ENCODE measurements around the gene PSMD8. TPM values are rescaled to one million over a fixed set of nuclear protein-coding genes. Genes with fewer than 3 reads are reported as not detected.

PSMD8 gene
- total and polyA plus RNA-seq, 2 of the 8 experiments (the other 6 are each of a cell fraction or from before 2014, with no cell fraction given) = 170 to 486 TPM

DNA sequence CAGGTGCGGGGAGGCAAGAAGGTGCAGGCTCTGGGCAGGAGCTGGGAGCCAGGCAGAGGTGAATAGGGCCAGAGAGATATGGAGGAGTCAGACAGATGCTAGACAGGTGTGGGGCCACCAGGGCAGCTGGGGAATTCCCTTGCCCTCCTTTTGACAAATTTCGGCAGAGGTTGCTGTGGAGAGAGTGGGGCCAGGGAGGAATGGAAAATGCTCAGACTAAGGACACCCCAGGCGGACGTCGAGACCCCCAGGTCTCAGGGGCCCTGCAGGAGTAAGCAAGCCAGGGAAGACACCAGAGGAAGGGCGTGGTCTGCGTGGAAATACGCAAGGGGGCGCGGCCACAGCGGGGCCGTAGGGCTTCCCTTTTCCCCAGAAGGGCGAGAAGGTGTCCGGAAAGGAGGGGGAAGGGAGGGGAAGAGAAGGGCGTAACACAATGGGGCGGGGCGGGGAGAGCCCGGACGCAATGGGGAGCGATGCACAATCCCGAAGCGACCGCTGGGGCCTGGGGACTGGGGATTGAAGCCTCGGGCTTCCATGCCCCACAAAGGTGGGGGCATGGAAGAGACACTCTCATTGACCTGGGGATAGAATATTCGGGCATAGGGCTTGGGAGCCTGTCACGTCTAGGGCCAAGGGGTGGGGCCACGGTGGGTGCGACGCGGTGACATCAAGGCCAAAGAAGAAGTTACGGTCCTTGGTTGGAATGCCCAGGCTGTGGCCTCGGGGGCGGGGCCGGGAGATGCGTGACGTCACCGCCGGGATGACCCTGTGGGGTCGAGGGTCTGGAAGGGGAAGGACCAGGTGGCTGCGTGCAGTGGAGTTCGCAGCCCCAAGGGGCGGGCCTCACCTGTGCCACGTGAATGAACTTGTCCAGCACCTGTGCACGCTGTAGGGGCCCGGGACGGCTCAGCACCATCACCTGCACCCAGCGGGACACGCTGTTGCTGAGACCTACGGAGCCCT, 43.5 kb downstream of the PSMD8 start:
- peak overlapping the region; percentile 28 for H3K56ac ChIP-seq (replicated peaks; ENCODE audit: insufficient read length, low read depth, low read length)
- no peaks in the 10 kb centered on the region for H4K20me1 ChIP-seq (replicated peaks in 1 of 2; ENCODE audit: control insufficient read depth in 1 of 2, insufficient read depth in 2 of 2, low read length in 2 of 2)
- H2AFZ ChIP-seq (ENCODE audit: low read length) = peak overlapping the region; percentile 62
- DNase-seq (ENCODE audit: low read depth in 1 of 2, low spot score in 2 of 2) (peak in 1 of 2 experiments; percentile 95), FAIRE-seq (peak; percentile 28)
- H2AK5ac ChIP-seq (ENCODE audit: low read depth, low read length) = no peak overlapping the region
- peak overlapping the region in 2 of 4 experiments; percentile 26 to 33; a peak in 2 of 7 replicates for H3K9ac ChIP-seq (replicated peaks in 1 of 4; ENCODE audit: extremely low read depth in 1 of 4, low read depth in 3 of 4, low read length in 3 of 4)
- peak overlapping the region; percentile 68; the same call in 1 of the 2 replicates for H2BK12ac ChIP-seq (ENCODE audit: low read depth, low read length)
- 8% methylated on average over 31 of the region's 49 CpGs; no CpG with 5 or more reads in 1 of the 2 experiments for WGBS, 2 experiments (ENCODE audit: extremely low coverage in 1 of 2, insufficient coverage in 1 of 2, insufficient read length in 1 of 2, insufficient replicate concordance in 2 of 2, low coverage in 1 of 2, low lambda C conversion rate in 2 of 2, missing lambda C conversion rate in 1 of 2)
- H2BK5ac ChIP-seq (ENCODE audit: low read depth, low read length) = peak overlapping the region; percentile 72; the same call in 1 of the 2 replicates
- H2BK15ac ChIP-seq (ENCODE audit: low read length) = peak overlapping the region; percentile 88; the same call in 1 of the 2 replicates
- no peaks in the 10 kb centered on the region for H3K79me2 ChIP-seq (ENCODE audit: control insufficient read depth in 1 of 2, insufficient read depth in 2 of 2, low read length in 2 of 2)
- no peak overlapping the region for H3K14ac ChIP-seq (ENCODE audit: insufficient read length)
- POLR2A ChIA-PET (ENCODE audit: partially characterized antibody) = interaction anchor here (1.6 to 2.2 kb wide), 2 partner anchors 15 to 30 kb away, joined by 3 to 7 read pairs; partner anchors contain the start of genes FAM98C and GGN
- peaks cover 0 to 9% (median 5%) of the 10 kb centered on the region in 4 experiments; a peak in 5 of 7 replicates for H3K27me3 ChIP-seq (replicated peaks in 1 of 4; ENCODE audit: control insufficient read depth in 3 of 4, extremely low read depth in 1 of 4, insufficient read depth in 3 of 4, low read length in 3 of 4)
- peak overlapping the region; percentile 73 to 97 for H3K4me2 ChIP-seq (ENCODE audit: insufficient read depth in 1 of 2, low read depth in 2 of 2, low read length in 2 of 2)
- no peaks in the 10 kb centered on the region for H3K9me3 ChIP-seq (ENCODE audit: insufficient read depth in 2 of 2, low read depth in 1 of 2, low read length in 1 of 2)
- no peak overlapping the region for H3K23ac ChIP-seq (ENCODE audit: insufficient read length)
- CTCF ChIA-PET (ENCODE audit: partially characterized antibody) = interaction anchor here (0.9 kb wide), 1 partner anchor 15 kb away, joined by 4 read pairs; the partner anchor contains the start of gene FAM98C
- peak overlapping the region; percentile 1 for H4K5ac ChIP-seq (ENCODE audit: insufficient read length, low read depth, low read length)
- H4K91ac ChIP-seq (replicated peaks; ENCODE audit: insufficient read length, low read length) = peak overlapping the region; percentile 7
- H3K18ac ChIP-seq (ENCODE audit: extremely low read depth, low read length) = peak overlapping the region; percentile 83; the same call in 1 of the 2 replicates
- H3K36me3 ChIP-seq (ENCODE audit: control insufficient read depth in 2 of 4, insufficient read depth in 4 of 4, low read length in 3 of 4) = no peaks in the 10 kb centered on the region
- no peak overlapping the region for H2BK20ac ChIP-seq (ENCODE audit: low read length)
- peaks cover 7% of the 10 kb centered on the region for H3K23me2 ChIP-seq (ENCODE audit: low read depth, low read length)
- peak overlapping the region; percentile 85 for H4K8ac ChIP-seq (ENCODE audit: extremely low read depth, insufficient read depth, low read length)
- peak overlapping the region; percentile 38 for H2BK120ac ChIP-seq (replicated peaks; ENCODE audit: low read depth, low read length)
- peak overlapping the region; percentile 5 for H3K4ac ChIP-seq (replicated peaks; ENCODE audit: insufficient read length, low read depth, low read length)
- no peak overlapping the region for H3K27ac ChIP-seq (ENCODE audit: low read depth, low read length)
- peaks cover 0 to 12% (median 8%) of the 10 kb centered on the region in 4 experiments; a peak in 5 of 7 replicates for H3K4me1 ChIP-seq (replicated peaks in 1 of 4; ENCODE audit: control insufficient read depth in 3 of 4, insufficient read depth in 4 of 4, low read length in 3 of 4)
- H3K4me3 ChIP-seq (ENCODE audit: extremely low read depth in 1 of 4, insufficient read depth in 2 of 4, low read depth in 3 of 4, low read length in 4 of 4) = peak overlapping the region; percentile 44 to 68 (median 58)
- H3K79me1 ChIP-seq (ENCODE audit: low read depth, low read length) = no peaks in the 10 kb centered on the region
- TF ChIP-seq SIX5 (IDR thresholded peaks at IDR 0.05; ENCODE audit: low read depth, low read length) = no peak
- TF ChIP-seq SAP30 (IDR thresholded peaks at IDR 0.05; ENCODE audit: insufficient read depth, insufficient replicate concordance, low read length) = no peak
- TF ChIP-seq KDM1A (IDR thresholded peaks at IDR 0.05; ENCODE audit: borderline replicate concordance, low read length) = no peak
- TF ChIP-seq, protein P1, sequence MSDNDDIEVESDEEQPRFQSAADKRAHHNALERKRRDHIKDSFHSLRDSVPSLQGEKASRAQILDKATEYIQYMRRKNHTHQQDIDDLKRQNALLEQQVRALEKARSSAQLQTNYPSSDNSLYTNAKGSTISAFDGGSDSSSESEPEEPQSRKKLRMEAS (IDR thresholded peaks at IDR 0.05) = peak; percentile 66
- no peak for TF ChIP-seq EZH2 (IDR thresholded peaks at IDR 0.05; ENCODE audit: low read depth, low read length, severe bottlenecking)
- TF ChIP-seq RFX5 (IDR thresholded peaks at IDR 0.05; ENCODE audit: borderline replicate concordance, low read depth, low read length) = no peak
- peak; percentile 76; the same call in 1 of the 2 replicates for TF ChIP-seq JUND (IDR thresholded peaks at IDR 0.05; ENCODE audit: low read length)
- 0 out of 2 replicates have a peak, but pooled peaks have one; percentile 12 for TF ChIP-seq TBP (IDR thresholded peaks at IDR 0.05; ENCODE audit: low read depth, low read length)
- TF ChIP-seq RAD21 (IDR thresholded peaks at IDR 0.05 in 1 of 2, conservative IDR thresholded peaks at IDR 0.05 in 1 of 2; ENCODE audit: low read depth in 2 of 2, low read length in 2 of 2) = no peak
- TF ChIP-seq POLR2A (IDR thresholded peaks at IDR 0.05; ENCODE audit: control extremely low read depth in 1 of 2, low read depth in 2 of 2, low read length in 2 of 2) = no peak

Data from H1 (cell line).